PC-9 (cell line): ENCODE data around the gene PSMB9.

Experiments
- CTCF ChIP-seq: fragments of 200-600 bp; sonication (generic); conservative IDR thresholded peaks from 2 replicates; pipeline ENCODE4 v1.6.1; 2017; ENCODE audit warnings: mixed run types, antibody characterized with exemption, mild to moderate bottlenecking, moderate library complexity
- EZH2 ChIP-seq: fragments of 200-600 bp; sonication (generic); IDR thresholded peaks from 2 replicates; pipeline ENCODE4 v1.8.0; 2017; ENCODE audit warnings: antibody characterized with exemption, low read depth

GRCh38 chr6:32854376-32855178, 585 bp downstream of the PSMB9 start:
- no peak for TF ChIP-seq CTCF
- no peak for TF ChIP-seq EZH2
